ENCODE measurements around the gene CUEDC1. TPM values are rescaled to one million over a fixed set of nuclear protein-coding genes. Genes with fewer than 3 reads are reported as not detected.

Gene CUEDC1
- total and polyA plus RNA-seq, 2 of the 13 experiments (the other 11 are each of a cell fraction or from before 2014, with no cell fraction given): 7.4 to 12.9 TPM

DNA sequence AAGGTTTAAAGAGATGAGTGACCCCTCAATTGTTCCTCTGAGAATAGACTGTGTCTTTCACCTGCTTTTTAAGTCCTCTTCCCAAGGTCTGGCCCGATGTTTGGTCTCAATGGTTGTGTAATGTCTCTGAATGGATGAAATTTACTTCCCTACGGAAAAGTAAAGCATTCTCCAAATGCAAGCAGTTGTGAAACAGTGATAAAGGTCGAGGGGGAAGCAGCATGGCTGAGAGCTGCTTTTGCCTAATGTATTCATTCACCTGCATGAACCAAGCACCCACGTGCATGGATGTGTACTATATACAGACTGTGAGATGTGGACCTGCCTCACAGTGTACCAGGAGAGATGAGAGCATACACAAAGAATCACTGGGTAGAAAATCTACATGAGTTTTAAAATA is 116.8 kb downstream of the CUEDC1 start (continued):
- TF ChIP-seq ZMYM2 (CRISPR knock-in tag; IDR thresholded peaks at IDR 0.05) (no peak), NR2F6 (IDR thresholded peaks at IDR 0.05) (peak; percentile 86), NR2F6 (CRISPR knock-in tag; IDR thresholded peaks at IDR 0.05) (peak; percentile 92), GZF1 (CRISPR knock-in tag; IDR thresholded peaks at IDR 0.05) (no peak), SKI (IDR thresholded peaks at IDR 0.05; ENCODE audit: partially characterized antibody) (peak; percentile 52), ZNF446 (CRISPR knock-in tag; IDR thresholded peaks at IDR 0.05) (no peak), ZSCAN31 (CRISPR knock-in tag; IDR thresholded peaks at IDR 0.05; ENCODE audit: low read depth) (peak; percentile 72), ARID2 (CRISPR knock-in tag; IDR thresholded peaks at IDR 0.05; ENCODE audit: borderline replicate concordance) (no peak; the same call in 1 of the 2 replicates), ZNF615 (CRISPR knock-in tag; IDR thresholded peaks at IDR 0.05; ENCODE audit: borderline replicate concordance) (0 out of 2 replicates have a peak, but pooled peaks have one; percentile 54), SP4 (CRISPR knock-in tag; IDR thresholded peaks at IDR 0.05) (no peak), SNAI1 (CRISPR knock-in tag; IDR thresholded peaks at IDR 0.05; ENCODE audit: borderline replicate concordance) (peak; percentile 29; the same call in 1 of the 2 replicates), POGZ (CRISPR knock-in tag; IDR thresholded peaks at IDR 0.05) (peak; percentile 77; the same call in 1 of the 2 replicates), GATAD1 (CRISPR knock-in tag; IDR thresholded peaks at IDR 0.05) (peak; percentile 65; the same call in 1 of the 2 replicates), ZNF264 (CRISPR knock-in tag; IDR thresholded peaks at IDR 0.05) (0 out of 2 replicates have a peak, but pooled peaks have one; percentile 24)
- TF ChIP-seq, protein P1, sequence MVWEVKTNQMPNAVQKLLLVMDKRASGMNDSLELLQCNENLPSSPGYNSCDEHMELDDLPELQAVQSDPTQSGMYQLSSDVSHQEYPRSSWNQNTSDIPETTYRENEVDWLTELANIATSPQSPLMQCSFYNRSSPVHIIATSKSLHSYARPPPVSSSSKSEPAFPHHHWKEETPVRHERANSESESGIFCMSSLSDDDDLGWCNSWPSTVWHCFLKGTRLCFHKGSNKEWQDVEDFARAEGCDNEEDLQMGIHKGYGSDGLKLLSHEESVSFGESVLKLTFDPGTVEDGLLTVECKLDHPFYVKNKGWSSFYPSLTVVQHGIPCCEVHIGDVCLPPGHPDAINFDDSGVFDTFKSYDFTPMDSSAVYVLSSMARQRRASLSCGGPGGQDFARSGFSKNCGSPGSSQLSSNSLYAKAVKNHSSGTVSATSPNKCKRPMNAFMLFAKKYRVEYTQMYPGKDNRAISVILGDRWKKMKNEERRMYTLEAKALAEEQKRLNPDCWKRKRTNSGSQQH (CRISPR knock-in tag; IDR thresholded peaks at IDR 0.05; ENCODE audit: low read depth): peak; percentile 27; the same call in 1 of the 2 replicates
- TF ChIP-seq, protein P2, sequence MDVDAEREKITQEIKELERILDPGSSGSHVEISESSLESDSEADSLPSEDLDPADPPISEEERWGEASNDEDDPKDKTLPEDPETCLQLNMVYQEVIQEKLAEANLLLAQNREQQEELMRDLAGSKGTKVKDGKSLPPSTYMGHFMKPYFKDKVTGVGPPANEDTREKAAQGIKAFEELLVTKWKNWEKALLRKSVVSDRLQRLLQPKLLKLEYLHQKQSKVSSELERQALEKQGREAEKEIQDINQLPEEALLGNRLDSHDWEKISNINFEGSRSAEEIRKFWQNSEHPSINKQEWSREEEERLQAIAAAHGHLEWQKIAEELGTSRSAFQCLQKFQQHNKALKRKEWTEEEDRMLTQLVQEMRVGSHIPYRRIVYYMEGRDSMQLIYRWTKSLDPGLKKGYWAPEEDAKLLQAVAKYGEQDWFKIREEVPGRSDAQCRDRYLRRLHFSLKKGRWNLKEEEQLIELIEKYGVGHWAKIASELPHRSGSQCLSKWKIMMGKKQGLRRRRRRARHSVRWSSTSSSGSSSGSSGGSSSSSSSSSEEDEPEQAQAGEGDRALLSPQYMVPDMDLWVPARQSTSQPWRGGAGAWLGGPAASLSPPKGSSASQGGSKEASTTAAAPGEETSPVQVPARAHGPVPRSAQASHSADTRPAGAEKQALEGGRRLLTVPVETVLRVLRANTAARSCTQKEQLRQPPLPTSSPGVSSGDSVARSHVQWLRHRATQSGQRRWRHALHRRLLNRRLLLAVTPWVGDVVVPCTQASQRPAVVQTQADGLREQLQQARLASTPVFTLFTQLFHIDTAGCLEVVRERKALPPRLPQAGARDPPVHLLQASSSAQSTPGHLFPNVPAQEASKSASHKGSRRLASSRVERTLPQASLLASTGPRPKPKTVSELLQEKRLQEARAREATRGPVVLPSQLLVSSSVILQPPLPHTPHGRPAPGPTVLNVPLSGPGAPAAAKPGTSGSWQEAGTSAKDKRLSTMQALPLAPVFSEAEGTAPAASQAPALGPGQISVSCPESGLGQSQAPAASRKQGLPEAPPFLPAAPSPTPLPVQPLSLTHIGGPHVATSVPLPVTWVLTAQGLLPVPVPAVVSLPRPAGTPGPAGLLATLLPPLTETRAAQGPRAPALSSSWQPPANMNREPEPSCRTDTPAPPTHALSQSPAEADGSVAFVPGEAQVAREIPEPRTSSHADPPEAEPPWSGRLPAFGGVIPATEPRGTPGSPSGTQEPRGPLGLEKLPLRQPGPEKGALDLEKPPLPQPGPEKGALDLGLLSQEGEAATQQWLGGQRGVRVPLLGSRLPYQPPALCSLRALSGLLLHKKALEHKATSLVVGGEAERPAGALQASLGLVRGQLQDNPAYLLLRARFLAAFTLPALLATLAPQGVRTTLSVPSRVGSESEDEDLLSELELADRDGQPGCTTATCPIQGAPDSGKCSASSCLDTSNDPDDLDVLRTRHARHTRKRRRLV (CRISPR knock-in tag; IDR thresholded peaks at IDR 0.05): 0 out of 2 replicates have a peak, but pooled peaks have one; percentile 55
- TF ChIP-seq, protein P3, sequence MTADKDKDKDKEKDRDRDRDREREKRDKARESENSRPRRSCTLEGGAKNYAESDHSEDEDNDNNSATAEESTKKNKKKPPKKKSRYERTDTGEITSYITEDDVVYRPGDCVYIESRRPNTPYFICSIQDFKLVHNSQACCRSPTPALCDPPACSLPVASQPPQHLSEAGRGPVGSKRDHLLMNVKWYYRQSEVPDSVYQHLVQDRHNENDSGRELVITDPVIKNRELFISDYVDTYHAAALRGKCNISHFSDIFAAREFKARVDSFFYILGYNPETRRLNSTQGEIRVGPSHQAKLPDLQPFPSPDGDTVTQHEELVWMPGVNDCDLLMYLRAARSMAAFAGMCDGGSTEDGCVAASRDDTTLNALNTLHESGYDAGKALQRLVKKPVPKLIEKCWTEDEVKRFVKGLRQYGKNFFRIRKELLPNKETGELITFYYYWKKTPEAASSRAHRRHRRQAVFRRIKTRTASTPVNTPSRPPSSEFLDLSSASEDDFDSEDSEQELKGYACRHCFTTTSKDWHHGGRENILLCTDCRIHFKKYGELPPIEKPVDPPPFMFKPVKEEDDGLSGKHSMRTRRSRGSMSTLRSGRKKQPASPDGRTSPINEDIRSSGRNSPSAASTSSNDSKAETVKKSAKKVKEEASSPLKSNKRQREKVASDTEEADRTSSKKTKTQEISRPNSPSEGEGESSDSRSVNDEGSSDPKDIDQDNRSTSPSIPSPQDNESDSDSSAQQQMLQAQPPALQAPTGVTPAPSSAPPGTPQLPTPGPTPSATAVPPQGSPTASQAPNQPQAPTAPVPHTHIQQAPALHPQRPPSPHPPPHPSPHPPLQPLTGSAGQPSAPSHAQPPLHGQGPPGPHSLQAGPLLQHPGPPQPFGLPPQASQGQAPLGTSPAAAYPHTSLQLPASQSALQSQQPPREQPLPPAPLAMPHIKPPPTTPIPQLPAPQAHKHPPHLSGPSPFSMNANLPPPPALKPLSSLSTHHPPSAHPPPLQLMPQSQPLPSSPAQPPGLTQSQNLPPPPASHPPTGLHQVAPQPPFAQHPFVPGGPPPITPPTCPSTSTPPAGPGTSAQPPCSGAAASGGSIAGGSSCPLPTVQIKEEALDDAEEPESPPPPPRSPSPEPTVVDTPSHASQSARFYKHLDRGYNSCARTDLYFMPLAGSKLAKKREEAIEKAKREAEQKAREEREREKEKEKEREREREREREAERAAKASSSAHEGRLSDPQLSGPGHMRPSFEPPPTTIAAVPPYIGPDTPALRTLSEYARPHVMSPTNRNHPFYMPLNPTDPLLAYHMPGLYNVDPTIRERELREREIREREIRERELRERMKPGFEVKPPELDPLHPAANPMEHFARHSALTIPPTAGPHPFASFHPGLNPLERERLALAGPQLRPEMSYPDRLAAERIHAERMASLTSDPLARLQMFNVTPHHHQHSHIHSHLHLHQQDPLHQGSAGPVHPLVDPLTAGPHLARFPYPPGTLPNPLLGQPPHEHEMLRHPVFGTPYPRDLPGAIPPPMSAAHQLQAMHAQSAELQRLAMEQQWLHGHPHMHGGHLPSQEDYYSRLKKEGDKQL (CRISPR knock-in tag; IDR thresholded peaks at IDR 0.05; ENCODE audit: low read depth): peak; percentile 72

Data from HepG2 (cell line).